CD1c-positive myeloid dendritic cell (primary cell): ENCODE results near the gene EPN3.

Experiments
- DNase-seq: peaks from one replicate; pipeline ENCODE4 v3.0.0-alpha.2; 2016; ENCODE audit errors: extremely low spot score

The EPN3 gene

GRCh38 chr17:50569592-50569991 lies 37.1 kb downstream of the EPN3 start:
- DNase-seq = no peak

GRCh38 chr17:50570032-50570431 lies 37.5 kb downstream of the EPN3 start:
- DNase-seq = no peak

DNA sequence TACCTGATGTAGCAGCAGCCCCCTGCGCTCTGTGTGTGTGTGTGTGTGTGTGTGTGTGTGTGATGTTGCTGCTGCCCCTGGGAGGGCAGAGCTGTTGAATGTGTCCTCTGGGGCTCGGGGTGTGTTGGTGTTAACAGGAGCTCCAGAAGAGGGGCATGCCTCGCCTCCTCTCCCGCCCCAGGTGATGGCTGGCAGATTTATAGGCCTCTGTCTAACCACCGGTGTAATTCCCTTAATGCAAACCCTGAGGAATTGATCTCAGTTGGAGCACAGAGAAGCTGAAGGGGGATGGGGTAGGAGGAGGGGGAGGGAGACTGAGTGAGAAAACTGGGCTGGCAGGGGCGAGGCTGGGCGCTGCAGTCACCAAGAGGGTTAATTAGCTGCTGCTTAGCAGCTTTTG lies 38.0 kb downstream of the EPN3 start:
- DNase-seq = no peak

GRCh38 chr17:50571681-50572080 lies 39.1 kb downstream of the EPN3 start:
- no peak for DNase-seq

GRCh38 chr17:50572541-50572940 lies 40.0 kb downstream of the EPN3 start:
- no peak for DNase-seq

GRCh38 chr17:50573866-50574611 lies 41.5 kb downstream of the EPN3 start:
- DNase-seq = peak; percentile 29

GRCh38 chr17:50575581-50576210 lies 43.2 kb downstream of the EPN3 start:
- no peak for DNase-seq

GRCh38 chr17:50576864-50577263 lies 44.3 kb downstream of the EPN3 start:
- no peak for DNase-seq

GRCh38 chr17:50577451-50577954 lies 45.0 kb downstream of the EPN3 start:
- DNase-seq = no peak

DNA sequence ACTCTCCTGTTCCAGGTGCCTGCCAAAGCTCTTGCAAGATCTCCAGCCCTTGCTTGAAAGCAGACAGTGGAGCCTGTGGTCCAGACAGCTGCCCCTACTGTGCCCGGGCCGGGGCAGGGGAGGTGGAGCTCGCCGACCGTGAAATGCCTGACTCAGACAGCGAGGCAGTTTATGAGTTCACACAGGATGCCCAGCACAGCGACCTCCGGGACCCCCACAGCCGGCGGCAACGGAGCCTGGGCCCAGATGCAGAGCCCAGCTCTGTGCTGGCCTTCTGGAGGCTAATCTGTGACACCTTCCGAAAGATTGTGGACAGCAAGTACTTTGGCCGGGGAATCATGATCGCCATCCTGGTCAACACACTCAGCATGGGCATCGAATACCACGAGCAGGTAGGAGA lies 45.6 kb downstream of the EPN3 start:
- no peak for DNase-seq

DNA sequence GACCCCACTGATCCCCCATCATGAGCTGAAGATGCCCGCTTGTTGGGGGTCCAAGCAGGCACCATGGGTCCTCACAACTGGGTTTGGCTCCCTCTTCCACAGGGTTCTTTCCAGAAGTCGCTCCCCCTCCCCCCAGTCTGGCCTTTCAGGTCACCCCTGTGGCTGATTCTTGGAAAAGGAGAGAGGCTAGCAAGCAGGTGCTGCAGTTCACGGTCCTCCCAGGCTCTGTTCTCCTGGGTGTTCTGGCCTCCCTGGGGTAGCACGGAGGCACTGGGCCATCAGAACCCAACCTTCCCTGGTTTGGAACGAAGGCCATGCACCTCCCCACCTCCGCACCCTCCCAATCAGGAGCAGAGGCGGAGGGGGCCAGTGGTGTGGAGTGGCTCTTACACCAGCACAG lies 46.9 kb downstream of the EPN3 start:
- DNase-seq = no peak

GRCh38 chr17:50580646-50581045 lies 48.1 kb downstream of the EPN3 start:
- DNase-seq = no peak

- DNase-seq = no peak
These were observed 48.8 kb downstream of the EPN3 start for GRCh38 chr17:50581316-50581715.

GRCh38 chr17:50582741-50583140 lies 50.2 kb downstream of the EPN3 start:
- no peak for DNase-seq

DNA sequence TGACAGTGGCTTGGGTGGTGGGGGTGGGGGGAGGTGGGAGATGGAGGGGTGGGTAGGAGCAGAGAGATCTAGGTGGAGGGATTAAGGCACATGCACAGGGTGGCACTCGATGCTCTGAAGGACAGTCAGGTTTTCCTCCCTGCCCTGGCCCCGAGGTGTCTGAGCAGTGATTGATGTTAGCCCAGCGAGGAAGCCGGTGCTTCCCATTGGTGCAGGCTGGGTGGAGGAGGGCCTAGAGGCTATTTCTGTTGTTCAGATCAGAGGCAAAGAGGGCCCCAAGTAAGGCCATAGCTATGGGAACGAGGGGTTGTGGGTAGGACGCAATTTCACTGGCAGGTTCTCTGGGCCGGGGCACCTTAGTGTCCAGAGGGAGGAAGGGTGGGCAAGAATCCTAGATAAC lies 51.1 kb downstream of the EPN3 start:
- DNase-seq = no peak

GRCh38 chr17:50584116-50584515 lies 51.6 kb downstream of the EPN3 start:
- DNase-seq = no peak

DNA sequence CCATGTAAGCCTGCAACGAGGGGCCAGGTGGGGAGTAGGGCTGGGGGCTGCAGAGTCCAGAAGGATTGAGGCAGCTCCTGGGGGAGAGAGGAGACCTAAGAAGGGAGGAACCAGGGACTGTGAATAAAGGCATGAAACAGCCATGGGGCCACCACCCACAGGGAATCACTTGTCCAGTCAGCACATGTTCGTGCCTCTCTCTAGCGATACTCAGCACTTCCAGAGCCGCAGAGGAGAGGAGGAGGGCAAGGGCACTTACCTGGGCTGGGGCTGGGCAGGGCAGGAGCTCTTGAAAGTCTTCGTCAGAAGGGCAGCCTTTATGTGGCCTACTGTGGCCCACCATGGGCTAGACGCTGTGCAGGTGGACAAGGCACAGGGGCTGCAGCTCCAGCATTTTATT lies 52.2 kb downstream of the EPN3 start:
- DNase-seq = no peak

GRCh38 chr17:50585346-50585745 lies 52.8 kb downstream of the EPN3 start:
- DNase-seq = no peak

DNA sequence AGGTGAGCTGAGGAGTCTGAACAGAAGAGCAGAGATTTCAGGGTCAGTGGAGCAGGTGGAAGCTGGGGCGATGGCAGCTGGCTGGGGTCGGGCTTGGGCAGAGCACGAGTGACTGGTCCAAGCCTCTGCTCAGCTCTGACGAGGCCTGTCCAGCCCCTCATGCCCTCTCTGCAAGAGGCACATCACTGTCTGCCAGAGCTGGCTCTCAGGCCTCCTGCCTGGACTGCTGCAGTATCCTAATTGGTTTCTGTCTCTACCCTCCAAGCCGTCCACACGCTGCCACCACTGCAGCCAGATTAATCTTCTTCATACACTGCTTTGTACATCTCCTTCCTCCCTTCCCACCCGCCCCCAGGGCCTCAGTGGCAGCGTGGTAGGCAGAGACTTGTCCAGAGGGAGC lies 53.4 kb downstream of the EPN3 start:
- DNase-seq = no peak

DNA sequence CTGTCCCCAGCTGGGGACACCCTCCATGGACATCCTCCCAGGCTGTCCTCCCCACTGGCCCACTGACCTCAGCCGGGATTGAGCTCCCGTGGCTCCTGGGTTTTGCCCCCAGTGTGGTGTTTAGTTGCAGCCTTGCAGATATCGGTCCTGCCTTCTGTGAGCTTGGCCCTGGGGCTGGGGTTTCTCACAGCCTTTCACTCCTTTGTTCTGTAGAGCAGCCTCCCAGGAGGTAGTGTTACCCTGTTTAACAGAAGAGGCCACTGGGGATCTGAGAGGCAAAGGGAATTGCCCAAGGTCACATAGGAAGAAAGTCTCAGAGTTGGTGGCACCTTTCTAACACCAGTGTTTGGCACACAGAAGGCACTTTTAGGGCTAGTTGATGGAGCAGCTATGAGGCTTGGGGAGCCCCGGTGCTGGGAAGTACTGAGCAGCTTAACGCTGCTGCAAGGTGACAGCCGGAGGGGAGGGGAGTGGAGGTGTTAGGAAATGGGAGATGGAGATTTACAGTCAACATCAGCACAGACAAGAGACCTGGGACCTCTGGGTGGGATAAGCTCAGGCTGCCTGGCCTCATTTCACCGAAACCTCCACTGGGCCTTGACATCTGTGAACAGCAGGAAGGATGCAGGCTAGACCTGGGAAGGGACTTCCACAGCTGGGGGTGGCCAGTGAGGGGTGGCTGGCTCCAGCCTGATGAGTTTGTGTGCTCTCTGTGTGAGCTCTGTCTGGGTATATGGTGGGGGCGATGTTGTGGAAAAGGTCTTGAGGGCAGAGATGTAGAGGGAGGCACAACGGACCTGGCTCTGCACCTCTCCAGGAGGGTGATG lies 54.1 kb downstream of the EPN3 start:
- no peak for DNase-seq

- DNase-seq = no peak
These were observed 55.0 kb downstream of the EPN3 start for GRCh38 chr17:50587571-50587970.

DNA sequence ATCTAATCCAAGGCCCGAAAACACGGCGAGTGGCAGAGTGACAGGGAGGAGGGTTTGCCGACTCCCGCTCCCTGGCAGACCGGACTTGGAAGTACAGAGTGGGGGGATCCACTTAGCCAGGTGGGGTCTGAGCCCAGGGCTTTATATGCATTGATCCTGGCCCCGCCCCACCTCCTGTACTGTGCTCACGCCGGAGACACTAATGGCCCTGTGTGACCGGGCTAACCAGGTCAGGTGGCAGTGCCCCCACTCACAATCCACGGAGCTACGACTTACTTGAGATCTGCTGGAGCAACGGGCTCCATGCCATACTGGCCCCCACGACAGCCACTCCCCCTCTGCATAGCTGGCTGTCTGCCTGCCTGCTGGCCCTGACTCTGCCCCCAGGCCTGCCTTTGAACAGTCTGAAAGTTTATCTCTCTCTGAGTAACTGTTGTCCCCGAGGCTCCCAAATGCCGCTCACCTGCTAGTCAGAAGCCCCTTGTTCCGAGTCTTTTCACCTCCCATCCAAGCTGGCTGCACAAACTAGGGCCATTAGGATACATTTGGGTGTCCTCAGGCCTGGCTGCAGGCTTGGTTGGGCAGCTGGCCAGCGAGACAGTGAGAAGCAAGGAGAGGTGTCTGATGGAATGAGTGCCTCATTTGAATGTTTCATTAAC lies 56.0 kb downstream of the EPN3 start:
- DNase-seq = no peak
